Glutamatergic neuron (in vitro differentiated cells): ENCODE data around the gene PTPRT. TPM values are rescaled to one million over a fixed set of nuclear protein-coding genes. Genes with fewer than 3 reads are reported as not detected.

ENCODE experiments used
- DNase-seq: peaks from one replicate; pipeline ENCODE4 v3.0.0; 2022
- H3K27ac Mint-ChIP-seq: one replicate; pipeline ENCODE4 v1.8.0; 2020; ENCODE audit warnings: mild to moderate bottlenecking, mixed read lengths, inconsistent platforms; ENCODE audit not compliant: unreplicated experiment
- H3K27me3 Mint-ChIP-seq: one replicate; pipeline ENCODE4 v1.8.0; 2020; ENCODE audit warnings: mild to moderate bottlenecking, moderate library complexity, mixed read lengths, inconsistent platforms; ENCODE audit not compliant: unreplicated experiment
- H3K36me3 Mint-ChIP-seq: one replicate; pipeline ENCODE4 v1.8.0; 2020; ENCODE audit warnings: mild to moderate bottlenecking, mixed read lengths, inconsistent platforms; ENCODE audit not compliant: unreplicated experiment
- H3K4me1 Mint-ChIP-seq: one replicate; pipeline ENCODE4 v1.8.0; 2020; ENCODE audit warnings: mild to moderate bottlenecking, low read depth, mixed read lengths, inconsistent platforms; ENCODE audit not compliant: unreplicated experiment
- H3K4me3 Mint-ChIP-seq: one replicate; pipeline ENCODE4 v1.8.0; 2020; ENCODE audit warnings: mild to moderate bottlenecking, mixed read lengths, inconsistent platforms; ENCODE audit not compliant: unreplicated experiment
- H3K9me3 Mint-ChIP-seq: one replicate; pipeline ENCODE4 v1.8.0; 2020; ENCODE audit warnings: mild to moderate bottlenecking, moderate library complexity, mixed read lengths, inconsistent platforms; ENCODE audit not compliant: unreplicated experiment
- total RNA-seq: library from RNA; stranded (reverse); fragmentation: NEBNext Ultra II Directional; extraction: Animal tissue kit (Norgen Biotek cat#: 25700); gene quantifications from one replicate; pipeline ENCODE4 v1.2.1, GENCODE V29; 2021; ENCODE audit not compliant: unreplicated experiment
- TF ChIP-seq, protein P1 (sequence below): fragments of 200-600 bp; sonication (generic); IDR thresholded peaks from one replicate; pipeline ENCODE4 v1.5.0; 2021; ENCODE audit not compliant: partially characterized antibody, unreplicated experiment

The PTPRT gene
- total RNA-seq, 1 donor from 2014 or later, result 1.9 TPM

DNA sequence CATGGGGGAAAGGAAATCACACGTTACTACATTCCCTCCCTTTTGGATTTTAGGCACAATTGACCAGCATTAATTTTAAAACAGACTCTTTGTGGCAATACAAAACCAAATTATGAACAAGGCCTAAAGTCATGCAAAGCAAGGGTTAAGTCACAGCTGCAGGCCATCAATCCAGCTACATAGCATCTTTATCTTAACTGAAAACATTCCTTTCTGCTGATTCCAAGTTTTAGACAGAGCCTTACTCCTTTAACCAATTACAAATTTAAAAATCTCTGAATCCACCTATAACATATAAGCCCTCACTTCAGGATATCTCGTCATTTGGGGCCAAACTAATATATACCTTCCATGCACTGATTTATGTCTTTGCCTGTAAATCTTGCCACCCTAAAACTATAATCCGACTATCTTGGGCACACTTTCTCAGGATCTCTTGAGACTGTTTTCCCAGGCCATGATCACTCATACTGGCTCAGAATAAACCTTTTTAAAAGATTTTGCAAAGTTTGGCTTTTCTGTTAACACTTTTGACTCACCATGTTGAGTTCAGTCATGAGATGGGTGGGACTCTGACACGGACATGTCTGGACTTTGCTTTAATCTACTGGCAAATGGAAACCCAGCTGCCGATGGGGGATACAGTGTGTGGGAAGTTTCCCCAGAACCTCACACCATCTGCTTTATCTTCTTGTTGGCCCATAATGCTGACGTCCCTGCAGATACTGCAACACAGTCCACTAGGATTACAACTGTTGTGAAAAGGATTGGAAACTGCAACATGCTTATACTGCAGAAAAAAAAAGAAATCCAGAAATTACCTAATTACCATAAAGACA, 757.0 kb downstream of the PTPRT start:
- peaks cover 5% of the 10 kb centered on the region for H3K4me1 Mint-ChIP-seq
- H3K9me3 Mint-ChIP-seq, result peaks cover 3% of the 10 kb centered on the region
- H3K27ac Mint-ChIP-seq, result no peak overlapping the region
- no peaks in the 10 kb centered on the region for H3K27me3 Mint-ChIP-seq
- H3K4me3 Mint-ChIP-seq, result no peak overlapping the region
- H3K36me3 Mint-ChIP-seq, result no peaks in the 10 kb centered on the region
- DNase-seq, result no peak
- TF ChIP-seq, protein P1, sequence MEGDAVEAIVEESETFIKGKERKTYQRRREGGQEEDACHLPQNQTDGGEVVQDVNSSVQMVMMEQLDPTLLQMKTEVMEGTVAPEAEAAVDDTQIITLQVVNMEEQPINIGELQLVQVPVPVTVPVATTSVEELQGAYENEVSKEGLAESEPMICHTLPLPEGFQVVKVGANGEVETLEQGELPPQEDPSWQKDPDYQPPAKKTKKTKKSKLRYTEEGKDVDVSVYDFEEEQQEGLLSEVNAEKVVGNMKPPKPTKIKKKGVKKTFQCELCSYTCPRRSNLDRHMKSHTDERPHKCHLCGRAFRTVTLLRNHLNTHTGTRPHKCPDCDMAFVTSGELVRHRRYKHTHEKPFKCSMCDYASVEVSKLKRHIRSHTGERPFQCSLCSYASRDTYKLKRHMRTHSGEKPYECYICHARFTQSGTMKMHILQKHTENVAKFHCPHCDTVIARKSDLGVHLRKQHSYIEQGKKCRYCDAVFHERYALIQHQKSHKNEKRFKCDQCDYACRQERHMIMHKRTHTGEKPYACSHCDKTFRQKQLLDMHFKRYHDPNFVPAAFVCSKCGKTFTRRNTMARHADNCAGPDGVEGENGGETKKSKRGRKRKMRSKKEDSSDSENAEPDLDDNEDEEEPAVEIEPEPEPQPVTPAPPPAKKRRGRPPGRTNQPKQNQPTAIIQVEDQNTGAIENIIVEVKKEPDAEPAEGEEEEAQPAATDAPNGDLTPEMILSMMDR, result no peak

DNA sequence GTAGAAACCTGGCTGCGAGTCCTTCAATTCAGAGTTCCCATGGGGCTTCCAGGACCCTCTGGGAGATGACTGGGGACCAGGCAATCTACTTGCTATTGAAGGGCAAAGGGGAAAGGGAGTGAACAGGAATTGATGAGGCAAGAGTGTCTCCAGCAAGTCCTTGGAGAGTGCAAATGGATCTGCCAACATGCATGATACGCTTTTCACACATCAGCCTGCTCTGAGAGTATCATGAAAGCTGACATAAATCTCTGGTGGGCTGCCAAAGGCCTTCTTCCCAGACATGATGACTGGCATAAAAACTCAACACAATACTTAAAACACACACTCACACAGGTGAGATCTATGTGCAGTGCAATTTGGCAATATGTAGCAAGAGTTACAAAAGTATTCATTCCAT, 759.1 kb downstream of the PTPRT start:
- H3K27ac Mint-ChIP-seq, result no peak overlapping the region
- H3K9me3 Mint-ChIP-seq, result peaks cover 3% of the 10 kb centered on the region
- TF ChIP-seq, protein P1, result no peak
- H3K27me3 Mint-ChIP-seq, result no peaks in the 10 kb centered on the region
- no peak overlapping the region for H3K4me3 Mint-ChIP-seq
- no peaks in the 10 kb centered on the region for H3K36me3 Mint-ChIP-seq
- DNase-seq, result no peak
- H3K4me1 Mint-ChIP-seq, result peaks cover 2% of the 10 kb centered on the region

DNA sequence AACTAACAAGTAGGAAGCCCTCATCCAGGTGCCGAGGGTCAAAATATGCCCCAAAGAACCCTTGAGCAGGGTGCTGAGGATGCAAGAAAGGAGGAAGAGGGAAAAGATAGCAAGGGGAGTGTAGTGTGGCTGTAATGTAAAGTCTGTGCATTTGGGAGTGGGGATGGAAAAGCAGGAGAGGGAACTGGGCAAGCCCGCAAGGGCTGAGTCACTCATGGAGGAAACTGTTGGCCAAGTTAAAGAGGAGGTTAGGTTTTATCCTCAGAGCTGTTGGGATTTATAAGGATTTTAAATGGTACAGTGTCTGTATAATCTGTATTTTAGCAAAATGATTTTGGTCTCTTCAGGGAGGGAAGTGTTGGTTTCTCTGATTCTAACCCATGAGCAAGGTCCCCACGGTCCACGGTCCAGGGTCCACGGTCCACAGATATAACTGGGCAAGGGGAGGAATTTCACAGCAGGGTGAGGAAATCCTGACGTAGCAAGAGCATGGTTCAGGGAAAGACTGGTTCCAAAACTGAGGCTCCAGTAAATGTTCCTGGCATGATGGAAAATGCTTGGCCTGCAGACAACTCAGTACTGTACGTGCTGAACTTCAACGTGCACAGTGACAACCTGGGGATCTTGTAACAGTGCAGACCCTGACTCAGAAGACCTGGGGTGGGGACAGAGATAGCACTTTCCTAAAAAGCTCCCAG, 759.8 kb downstream of the PTPRT start:
- Mint-ChIP-seq H3K9me3 (peaks cover 3% of the 10 kb centered on the region), H3K4me3 (no peak overlapping the region), H3K36me3 (no peaks in the 10 kb centered on the region), H3K4me1 (peaks cover 2% of the 10 kb centered on the region), H3K27me3 (no peaks in the 10 kb centered on the region), H3K27ac (no peak overlapping the region)
- TF ChIP-seq, protein P1, result no peak
- DNase-seq, result no peak

DNA sequence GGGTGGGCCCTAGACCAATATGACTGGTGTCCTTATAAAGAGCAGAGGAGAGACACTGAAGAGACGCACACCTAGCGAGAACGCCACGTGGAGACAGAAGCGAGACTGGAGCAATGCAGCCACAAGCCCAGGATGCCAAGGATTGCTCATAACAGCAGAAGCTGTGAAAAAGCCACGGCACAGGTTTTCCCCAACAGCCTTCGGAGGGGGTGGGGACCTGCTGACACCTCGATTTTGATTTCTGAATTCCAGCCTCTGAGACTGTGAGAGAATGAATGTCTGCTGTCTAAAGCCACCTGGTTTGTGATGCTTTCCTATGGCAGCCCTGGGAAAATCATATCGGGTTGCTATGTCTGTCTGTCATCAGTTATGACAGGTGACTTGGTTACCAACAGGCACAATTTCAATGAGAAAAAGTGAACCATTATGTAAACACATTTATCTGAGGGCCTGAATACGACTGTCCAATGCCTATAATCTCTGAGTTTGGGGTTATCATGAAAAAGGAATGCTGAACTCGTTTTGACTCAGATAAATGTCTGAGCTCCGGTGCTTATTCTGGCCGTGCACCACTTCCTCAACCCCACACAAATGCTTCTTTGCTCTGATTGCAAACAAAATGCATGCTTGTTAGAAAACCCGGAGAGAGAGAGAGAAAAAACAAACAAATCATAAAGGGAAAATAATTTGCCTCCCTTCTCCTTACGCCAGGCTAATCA, 769.7 kb downstream of the PTPRT start:
- Mint-ChIP-seq H3K4me3 (no peak overlapping the region), H3K27ac (no peak overlapping the region), H3K27me3 (peaks cover 2% of the 10 kb centered on the region), H3K36me3 (peaks cover 5% of the 10 kb centered on the region), H3K4me1 (peaks cover 3% of the 10 kb centered on the region), H3K9me3 (peaks cover 1% of the 10 kb centered on the region)
- TF ChIP-seq, protein P1, result no peak
- DNase-seq, result no peak
